ENCODE data around the gene ATP2C1.

DNA sequence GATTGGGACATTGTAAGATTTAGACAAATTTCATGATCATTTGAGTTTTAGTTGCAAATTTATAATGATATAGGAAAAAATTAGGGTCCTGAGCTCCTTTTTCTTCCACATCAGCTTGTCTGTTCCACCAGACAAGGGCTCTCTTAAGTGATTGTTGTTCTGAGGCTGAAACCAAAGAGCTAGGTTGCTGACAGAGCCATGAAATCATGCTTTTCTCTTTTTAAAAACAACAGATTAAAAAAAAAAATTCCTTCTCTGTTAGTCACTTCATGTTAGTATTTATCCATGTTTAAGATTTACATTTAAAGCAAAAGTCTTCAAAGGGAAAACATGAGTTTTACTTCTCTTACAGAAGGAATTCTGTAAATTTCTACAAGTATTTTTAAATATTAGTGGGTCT, 56.8 kb downstream of the ATP2C1 start:
- no peak for TF ChIP-seq RAD21 (IDR thresholded peaks at IDR 0.05; ENCODE audit: low read length)
- TF ChIP-seq CTCF (conservative IDR thresholded peaks at IDR 0.05; ENCODE audit: low read depth, low read length) = no peak
- no peak for TF ChIP-seq MAZ (IDR thresholded peaks at IDR 0.05; ENCODE audit: borderline replicate concordance, low read depth, low read length)
- TF ChIP-seq POLR2A (IDR thresholded peaks at IDR 0.05; ENCODE audit: low read depth, low read length) = no peak
- TF ChIP-seq USF2 (IDR thresholded peaks at IDR 0.05; ENCODE audit: low read depth, low read length) = no peak
- TF ChIP-seq SMC3 (IDR thresholded peaks at IDR 0.05; ENCODE audit: low read depth, low read length) = no peak
- TF ChIP-seq CEBPB (IDR thresholded peaks at IDR 0.05; ENCODE audit: low read depth, low read length) = no peak
- no peak for TF ChIP-seq RCOR1 (IDR thresholded peaks at IDR 0.05; ENCODE audit: insufficient replicate concordance, low read length)
- no peak for TF ChIP-seq NFE2L2 (IDR thresholded peaks at IDR 0.05; ENCODE audit: low read depth, low read length)
- no peak for TF ChIP-seq ELK1 (IDR thresholded peaks at IDR 0.05; ENCODE audit: borderline replicate concordance, low read depth, low read length)
- no peak for TF ChIP-seq RFX5 (IDR thresholded peaks at IDR 0.05; ENCODE audit: low read depth, low read length)

Measured in IMR-90 (cell line).